Keratinocyte (primary cell): ENCODE data around the gene CACNA2D4. TPM values are rescaled to one million over a fixed set of nuclear protein-coding genes. Genes with fewer than 3 reads are reported as not detected.

Experiments
- DNase-seq: peaks from one replicate; pipeline ENCODE4 v3.0.0-alpha.2; 2011; ENCODE audit warnings: low read depth, missing footprints, low spot score
- FAIRE-seq: peaks from 2 replicates; lab custom pipeline; 2011; peaks lifted over from hg19 to GRCh38; lab: Jason Lieb, UNC
- H2AFZ ChIP-seq: 2 replicates; pipeline ENCODE4 v1.6.0; 2012; ENCODE audit warnings: low read length, control low read depth, inconsistent platforms; ENCODE audit not compliant: control insufficient read depth
- H3K27ac ChIP-seq: 2 replicates; pipeline ENCODE4 v1.5.1; 2011; ENCODE audit warnings: low read length; ENCODE audit not compliant: control insufficient read depth, insufficient read depth
- H3K27me3 ChIP-seq: 3 replicates; pipeline ENCODE4 v1.6.0; 2011; ENCODE audit warnings: low read length; ENCODE audit not compliant: control insufficient read depth, insufficient read depth; ENCODE audit errors: extremely low read depth
- H3K36me3 ChIP-seq, 2 experiments: 2 replicates in 1 of 2; 3 replicates in 1 of 2; pipeline ENCODE4 v1.5.1; 2011; ENCODE audit warnings: low read length in 2 of 2, mild to moderate bottlenecking in 1 of 2; ENCODE audit not compliant: control insufficient read depth in 2 of 2, insufficient read depth in 2 of 2; ENCODE audit errors: extremely low read depth in 1 of 2
- H3K4me1 ChIP-seq: 3 replicates; pipeline ENCODE4 v1.5.1; 2011; ENCODE audit warnings: low read length; ENCODE audit not compliant: control insufficient read depth, insufficient read depth; ENCODE audit errors: extremely low read depth
- H3K4me2 ChIP-seq: 3 replicates; pipeline ENCODE4 v1.6.0; 2011; ENCODE audit warnings: low read depth, low read length; ENCODE audit not compliant: control insufficient read depth, insufficient read depth; ENCODE audit errors: extremely low read depth
- H3K4me3 ChIP-seq, 3 experiments: fragments of 200-600 bp in 1 of 3; sonication (generic) in 1 of 3; 2 replicates in 2 of 3; 3 replicates in 1 of 3; pipeline ENCODE4 v1.5.1; 2011 to 2016; ENCODE audit warnings: low read length in 3 of 3, mild to moderate bottlenecking in 3 of 3, control low read depth in 2 of 3, inconsistent platforms in 1 of 3, low read depth in 1 of 3, mixed read lengths in 1 of 3, mixed run types in 1 of 3, moderate library complexity in 1 of 3; ENCODE audit not compliant: control insufficient read depth in 2 of 3, insufficient read depth in 2 of 3; ENCODE audit errors: extremely low read depth in 1 of 3
- H3K79me2 ChIP-seq: 2 replicates; pipeline ENCODE4 v1.6.0; 2012; ENCODE audit warnings: low read length; ENCODE audit not compliant: control insufficient read depth, insufficient read depth
- H3K9ac ChIP-seq: 3 replicates; pipeline ENCODE4 v1.6.0; 2011; ENCODE audit warnings: low read length; ENCODE audit not compliant: control insufficient read depth, insufficient read depth; ENCODE audit errors: extremely low read depth
- H3K9me1 ChIP-seq: 3 replicates; pipeline ENCODE4 v1.6.0; 2011; ENCODE audit warnings: low read length; ENCODE audit not compliant: control insufficient read depth, insufficient read depth; ENCODE audit errors: extremely low read depth
- H3K9me3 ChIP-seq: 2 replicates; pipeline ENCODE4 v1.5.1; 2012; ENCODE audit warnings: low read depth, low read length; ENCODE audit not compliant: control insufficient read depth
- H4K20me1 ChIP-seq: 3 replicates; pipeline ENCODE4 v1.6.0; 2011; ENCODE audit warnings: low read length; ENCODE audit not compliant: control insufficient read depth, insufficient read depth; ENCODE audit errors: extremely low read depth
- EZH2 ChIP-seq: IDR thresholded peaks from one replicate; pipeline ENCODE4 v1.6.1; 2012; ENCODE audit warnings: inconsistent platforms, mild to moderate bottlenecking, low read length, moderate library complexity
- dilution Hi-C: fragments of 300-500 bp; cut with MboI; formaldehyde crosslinking; loops from one replicate; pipeline ENCODE4 v1.7.0; 2020; ENCODE audit warnings: low sequenced_read_pairs; ENCODE audit not compliant: extremely low pct_ligation_motif_present
- polyA plus RNA-seq, 5 experiments: library from polyadenylated mRNA; depleted of rRNA in 3 of 5; stranded (reverse) in 3 of 5; stranded (forward) in 1 of 5; unstranded in 1 of 5; fragments of >200 nt; gene quantifications; 1 replicate in 1 of 5; 2 replicates in 3 of 5; 3 replicates in 1 of 5; pipeline versions ENCODE4 v1.2.1 to v1.2.3, GENCODE V29; 2011 to 2012; ENCODE audit warnings: missing spikeins in 2 of 5, low read depth in 1 of 5, low replicate concordance in 1 of 5
- TF ChIP-seq, protein P1 (sequence below), 3 experiments: IDR thresholded peaks in 1 of 3; conservative IDR thresholded peaks in 1 of 3; optimal IDR thresholded peaks in 1 of 3; 2 replicates in 2 of 3; 3 replicates in 1 of 3; pipeline versions ENCODE3 to v1.5.1; 2011; ENCODE audit warnings: low read length in 3 of 3, mild to moderate bottlenecking in 3 of 3, moderate library complexity in 2 of 3, control low read depth in 1 of 3, inconsistent platforms in 1 of 3; ENCODE audit not compliant: insufficient read depth in 2 of 3; ENCODE audit errors: extremely low read depth in 1 of 3

Gene CACNA2D4
- polyA plus RNA-seq, 1 donor (not counting 4 experiments of a cell fraction or from before 2014, with no cell fraction given) = 0.09 TPM

GRCh38 chr12:1870998-1871917 is 47.2 kb downstream of the CACNA2D4 start:
- dilution Hi-C loops = no loop called here

DNA sequence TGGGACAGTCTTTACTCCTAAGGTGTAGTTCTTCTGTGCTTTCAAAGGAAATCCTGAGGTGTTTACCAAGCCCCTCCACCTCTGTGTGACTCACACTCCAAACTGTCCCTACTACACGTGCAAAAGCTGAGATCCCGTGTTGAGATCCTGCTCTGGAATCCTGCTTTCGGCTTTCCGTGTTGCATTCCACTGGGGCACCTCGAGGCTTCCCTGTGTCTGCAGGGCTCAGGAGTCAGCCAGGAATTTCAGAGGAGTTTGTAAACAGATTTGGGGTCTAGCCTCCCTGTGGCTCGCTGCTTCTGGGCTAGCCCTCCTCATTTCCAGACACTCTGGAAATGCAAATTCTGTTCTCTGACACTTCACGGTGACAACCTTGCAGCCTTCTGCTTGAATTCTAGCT is 48.4 kb downstream of the CACNA2D4 start:
- no peak for FAIRE-seq
- no peaks in the 10 kb centered on the region for H4K20me1 ChIP-seq
- H3K4me1 ChIP-seq = no peaks in the 10 kb centered on the region
- no peak overlapping the region for H3K4me3 ChIP-seq
- H3K36me3 ChIP-seq = no peaks in the 10 kb centered on the region
- dilution Hi-C loops = no loop called here
- H3K79me2 ChIP-seq = no peaks in the 10 kb centered on the region
- no peak overlapping the region for H3K27ac ChIP-seq
- TF ChIP-seq, protein P1, sequence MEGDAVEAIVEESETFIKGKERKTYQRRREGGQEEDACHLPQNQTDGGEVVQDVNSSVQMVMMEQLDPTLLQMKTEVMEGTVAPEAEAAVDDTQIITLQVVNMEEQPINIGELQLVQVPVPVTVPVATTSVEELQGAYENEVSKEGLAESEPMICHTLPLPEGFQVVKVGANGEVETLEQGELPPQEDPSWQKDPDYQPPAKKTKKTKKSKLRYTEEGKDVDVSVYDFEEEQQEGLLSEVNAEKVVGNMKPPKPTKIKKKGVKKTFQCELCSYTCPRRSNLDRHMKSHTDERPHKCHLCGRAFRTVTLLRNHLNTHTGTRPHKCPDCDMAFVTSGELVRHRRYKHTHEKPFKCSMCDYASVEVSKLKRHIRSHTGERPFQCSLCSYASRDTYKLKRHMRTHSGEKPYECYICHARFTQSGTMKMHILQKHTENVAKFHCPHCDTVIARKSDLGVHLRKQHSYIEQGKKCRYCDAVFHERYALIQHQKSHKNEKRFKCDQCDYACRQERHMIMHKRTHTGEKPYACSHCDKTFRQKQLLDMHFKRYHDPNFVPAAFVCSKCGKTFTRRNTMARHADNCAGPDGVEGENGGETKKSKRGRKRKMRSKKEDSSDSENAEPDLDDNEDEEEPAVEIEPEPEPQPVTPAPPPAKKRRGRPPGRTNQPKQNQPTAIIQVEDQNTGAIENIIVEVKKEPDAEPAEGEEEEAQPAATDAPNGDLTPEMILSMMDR (optimal IDR thresholded peaks at IDR 0.05 in 1 of 3, IDR thresholded peaks at IDR 0.05 in 1 of 3, conservative IDR thresholded peaks at IDR 0.05 in 1 of 3; ENCODE audit: extremely low read depth in 1 of 3, insufficient read depth in 2 of 3, low read length in 3 of 3) = no peak
- no peak for TF ChIP-seq EZH2
- H3K27me3 ChIP-seq = peaks cover 3% of the 10 kb centered on the region
- H3K9me1 ChIP-seq = no peaks in the 10 kb centered on the region
- H3K9me3 ChIP-seq = peaks cover 5% of the 10 kb centered on the region
- H2AFZ ChIP-seq = no peak overlapping the region
- no peak overlapping the region for H3K9ac ChIP-seq
- DNase-seq = no peak
- H3K4me2 ChIP-seq = no peak overlapping the region

More at GRCh38 chr12:1870998-1871917, 47.2 kb downstream of the CACNA2D4 start:
- Histone ChIP-seq H3K9ac (no peak overlapping the region), H4K20me1 (no peaks in the 10 kb centered on the region), H3K4me2 (no peak overlapping the region), H3K9me1 (no peaks in the 10 kb centered on the region), H3K27me3 (no peaks in the 10 kb centered on the region), H2AFZ (no peak overlapping the region), H3K79me2 (no peaks in the 10 kb centered on the region), H3K27ac (no peak overlapping the region), H3K9me3 (peaks cover 5% of the 10 kb centered on the region), H3K4me1 (no peaks in the 10 kb centered on the region), H3K36me3 (no peaks in the 10 kb centered on the region), H3K4me3 (no peak overlapping the region)
- no peak for TF ChIP-seq EZH2
- TF ChIP-seq, protein P1 (optimal IDR thresholded peaks at IDR 0.05 in 1 of 3, IDR thresholded peaks at IDR 0.05 in 1 of 3, conservative IDR thresholded peaks at IDR 0.05 in 1 of 3; ENCODE audit: extremely low read depth in 1 of 3, insufficient read depth in 2 of 3, low read length in 3 of 3) = no peak
- no peak for DNase-seq
- no peak for FAIRE-seq
